ENCODE data around the gene RPS25.
A peak's percentile ranks its signal among the peaks of the same experiment; 100 is the strongest.
"Not testable (repeated sequence)": the region's sequence is repeated elsewhere in the genome, so short reads cannot be mapped to it uniquely, and the experiment has no call there.

The RPS25 gene

DNA sequence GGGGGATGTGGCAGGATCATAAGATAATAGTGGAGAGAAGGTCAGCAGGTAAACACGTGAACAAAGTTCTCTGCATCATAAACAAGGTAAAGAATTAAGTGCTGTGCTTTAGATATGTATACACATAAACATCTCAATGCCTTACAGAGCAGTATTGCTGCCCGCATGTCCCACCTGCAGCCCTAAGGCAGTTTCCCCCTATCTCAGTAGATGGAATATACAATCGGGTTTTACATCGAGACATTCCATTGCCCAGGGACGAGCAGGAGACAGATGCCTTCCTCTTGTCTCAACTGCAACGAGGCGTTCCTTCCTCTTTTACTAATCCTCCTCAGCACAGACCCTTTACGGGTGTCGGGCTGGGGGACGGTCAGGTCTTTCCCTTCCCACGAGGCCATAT, 21.3 kb upstream of the RPS25 start:
- not testable (repeated sequence) for DNase-seq (ENCODE audit: low spot score)

DNA sequence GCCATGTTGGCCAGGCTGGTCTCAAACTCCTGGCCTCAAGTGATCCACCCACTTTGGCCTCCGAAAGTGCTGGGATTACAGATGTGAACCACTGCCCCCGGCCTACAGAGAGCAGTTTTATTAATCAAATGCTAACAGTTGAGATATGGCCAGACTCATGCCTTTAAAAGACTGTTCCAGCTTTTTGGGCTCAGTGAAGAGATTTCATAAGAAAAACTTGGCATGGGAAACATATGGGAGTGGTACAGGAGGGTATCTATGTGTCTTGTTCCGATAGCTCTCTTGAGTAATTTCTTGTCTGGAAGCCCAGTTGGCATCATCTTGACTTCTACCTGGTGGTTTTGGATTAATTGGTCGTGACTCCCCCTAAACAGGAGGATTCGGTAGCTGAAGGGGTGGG, 20.7 kb upstream of the RPS25 start:
- DNase-seq (ENCODE audit: low spot score): no peak

DNA sequence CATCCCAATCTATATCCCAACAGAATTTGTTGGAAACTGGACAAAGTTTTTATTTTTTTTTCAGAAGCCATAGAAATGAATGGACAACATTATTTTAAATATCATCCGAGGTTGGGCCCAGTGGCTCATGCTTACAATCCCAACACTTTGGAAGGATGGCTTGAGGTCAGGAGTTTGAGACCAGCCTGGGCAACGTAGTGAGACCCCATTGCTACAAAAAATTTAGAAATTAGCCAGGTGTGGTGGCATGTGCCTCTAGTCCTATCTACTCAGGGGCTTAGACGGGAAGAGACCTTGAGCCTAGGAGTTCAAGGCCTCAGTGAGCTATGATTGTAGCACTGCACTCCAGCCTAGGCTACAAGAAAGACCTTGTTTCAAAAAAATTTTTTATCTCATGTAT, 16.7 kb upstream of the RPS25 start:
- DNase-seq (ENCODE audit: low spot score): no peak

DNA sequence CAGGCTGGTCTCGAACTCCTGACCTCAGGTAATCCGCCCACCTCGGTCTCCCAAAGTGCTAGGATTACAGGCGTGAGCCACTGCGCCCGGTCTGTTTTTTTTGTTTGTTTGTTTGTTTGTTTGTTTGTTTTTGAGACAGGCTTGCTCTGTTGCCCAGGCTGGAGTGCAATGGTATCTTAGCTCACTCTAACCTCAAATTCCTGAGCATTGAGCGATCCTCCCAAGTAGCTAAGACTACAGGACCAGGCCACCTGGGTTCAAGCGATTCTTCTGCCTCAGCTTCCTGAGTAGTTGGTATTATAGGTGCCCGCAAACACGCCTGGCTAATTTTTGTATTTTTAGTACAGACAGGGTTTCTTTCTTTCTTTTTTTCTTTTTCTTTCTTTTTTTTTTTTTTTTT, 15.3 kb upstream of the RPS25 start:
- not testable (repeated sequence) for DNase-seq (ENCODE audit: low spot score)

DNA sequence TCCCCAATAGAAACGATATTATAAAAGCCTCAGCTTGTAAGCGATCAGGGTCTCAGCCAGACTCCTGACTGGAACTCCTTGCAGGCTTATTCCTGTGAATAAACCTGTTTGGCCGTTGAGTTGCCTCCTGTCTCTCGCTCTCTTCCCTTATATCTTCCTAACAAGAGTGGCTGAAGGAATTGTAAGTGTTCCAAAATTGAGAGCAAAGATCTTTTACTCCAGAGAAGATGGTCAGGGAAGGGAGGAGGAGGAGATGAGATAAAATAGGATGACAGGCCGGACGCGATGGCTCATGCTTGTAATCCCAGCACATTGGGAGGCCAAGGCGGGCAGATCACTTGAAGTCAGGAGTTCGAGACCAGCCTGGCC, 13.8 kb upstream of the RPS25 start:
- DNase-seq (ENCODE audit: low spot score): no peak

DNA sequence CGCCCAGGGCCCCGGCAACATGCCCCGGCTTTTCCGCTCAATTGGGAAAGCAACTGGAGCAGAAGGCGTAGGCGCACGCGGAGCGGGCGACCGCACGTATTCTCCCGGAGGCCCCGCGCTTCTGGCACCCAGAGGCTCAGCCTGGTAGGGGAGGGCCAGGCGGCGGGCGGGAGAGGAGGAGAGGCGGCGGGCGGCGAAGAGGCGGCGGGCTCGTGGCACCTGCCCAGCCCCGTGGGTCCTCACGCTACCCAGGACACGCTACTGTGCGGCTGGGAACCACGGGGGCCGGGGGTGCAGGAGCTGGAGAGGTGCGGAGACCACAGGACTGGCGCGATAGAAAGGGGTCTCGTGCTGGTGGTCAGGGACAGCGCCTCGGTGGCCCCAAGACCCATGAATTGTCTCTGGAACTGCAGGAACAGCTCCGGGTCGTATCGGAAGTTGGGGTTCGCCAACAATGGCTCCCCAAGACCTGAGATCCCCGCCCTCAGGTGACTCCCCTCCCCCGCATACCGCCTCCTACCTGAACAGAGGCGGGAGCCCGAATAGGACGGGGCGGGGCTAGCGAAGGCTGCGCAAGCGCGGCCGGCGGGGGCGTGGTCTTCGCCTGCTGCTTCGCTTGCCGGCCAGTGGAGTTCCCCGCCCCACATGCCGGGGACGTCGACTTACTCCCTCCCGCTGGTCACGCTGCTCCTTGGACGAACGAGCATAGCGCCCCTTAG, 12.3 kb upstream of the RPS25 start, which contains the start of gene SLC37A4:
Gene SLC37A4, minus strand, starts transcription at position 549 of the 719 bp plus-strand sequence.
- DNase-seq (ENCODE audit: low spot score): peak; percentile 91

DNA sequence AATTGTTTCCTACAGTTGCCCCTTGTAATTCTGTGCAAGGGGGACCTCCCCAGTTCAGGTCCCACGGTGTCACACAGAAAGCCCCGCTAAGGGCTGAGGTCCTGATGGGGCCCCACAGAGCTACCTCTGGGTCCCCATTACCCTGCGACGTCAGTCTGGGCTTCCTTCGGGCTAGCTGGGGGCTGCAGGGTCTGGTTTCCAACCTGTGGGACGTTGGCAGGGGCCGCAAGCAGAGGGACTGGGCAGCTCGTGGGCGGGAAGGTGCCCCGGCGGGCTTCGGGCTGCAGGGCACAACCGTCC, 11.8 kb upstream of the RPS25 start:
- no peak for DNase-seq (ENCODE audit: low spot score)

DNA sequence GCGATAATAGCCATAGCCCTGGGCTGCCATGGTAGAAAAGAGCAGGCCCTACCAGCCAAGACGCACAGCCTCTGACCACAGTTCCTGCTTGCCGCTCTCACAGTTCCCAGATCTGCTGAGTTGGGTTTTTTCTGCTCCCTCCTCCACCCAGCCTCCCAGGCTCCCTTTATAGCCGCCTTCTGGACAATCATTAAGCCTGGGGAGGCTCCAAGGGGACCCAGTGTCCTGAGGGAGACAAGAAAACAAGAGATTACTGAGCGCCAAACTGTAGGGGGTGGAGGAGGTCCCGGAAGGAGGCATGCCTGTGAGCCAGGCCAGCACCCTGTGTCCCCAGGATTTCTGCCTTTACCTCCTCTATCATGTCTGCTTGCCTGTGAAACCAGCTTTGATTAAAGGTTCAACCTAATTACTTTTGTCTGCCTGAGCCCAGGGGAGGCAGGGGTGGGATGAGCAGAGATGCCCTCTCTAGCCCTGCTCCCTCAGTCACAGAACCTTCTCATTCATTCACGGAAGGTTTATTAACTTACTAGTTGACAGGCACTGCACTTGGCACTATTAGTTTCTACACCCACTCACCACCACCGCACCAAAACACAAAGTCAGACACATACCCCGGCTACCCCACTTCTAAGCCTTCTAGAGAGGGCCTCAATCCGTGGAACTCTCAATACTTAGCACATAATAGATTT, 11.3 kb upstream of the RPS25 start:
- peak; percentile 85 for DNase-seq (ENCODE audit: low spot score)

DNA sequence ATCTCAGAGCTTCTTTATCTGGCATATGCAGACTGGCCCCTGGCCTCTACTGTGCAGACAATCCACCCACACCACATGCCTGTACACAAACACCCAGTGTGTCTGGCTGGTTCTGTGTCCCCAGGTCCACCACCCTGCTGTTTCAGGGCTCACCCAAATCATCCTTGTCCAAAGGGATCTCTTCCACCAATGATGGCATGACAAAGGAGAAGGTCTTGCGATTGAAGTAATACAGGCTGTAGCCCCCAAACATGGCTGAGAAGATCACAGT, 10.9 kb upstream of the RPS25 start:
- DNase-seq (ENCODE audit: low spot score): no peak

DNA sequence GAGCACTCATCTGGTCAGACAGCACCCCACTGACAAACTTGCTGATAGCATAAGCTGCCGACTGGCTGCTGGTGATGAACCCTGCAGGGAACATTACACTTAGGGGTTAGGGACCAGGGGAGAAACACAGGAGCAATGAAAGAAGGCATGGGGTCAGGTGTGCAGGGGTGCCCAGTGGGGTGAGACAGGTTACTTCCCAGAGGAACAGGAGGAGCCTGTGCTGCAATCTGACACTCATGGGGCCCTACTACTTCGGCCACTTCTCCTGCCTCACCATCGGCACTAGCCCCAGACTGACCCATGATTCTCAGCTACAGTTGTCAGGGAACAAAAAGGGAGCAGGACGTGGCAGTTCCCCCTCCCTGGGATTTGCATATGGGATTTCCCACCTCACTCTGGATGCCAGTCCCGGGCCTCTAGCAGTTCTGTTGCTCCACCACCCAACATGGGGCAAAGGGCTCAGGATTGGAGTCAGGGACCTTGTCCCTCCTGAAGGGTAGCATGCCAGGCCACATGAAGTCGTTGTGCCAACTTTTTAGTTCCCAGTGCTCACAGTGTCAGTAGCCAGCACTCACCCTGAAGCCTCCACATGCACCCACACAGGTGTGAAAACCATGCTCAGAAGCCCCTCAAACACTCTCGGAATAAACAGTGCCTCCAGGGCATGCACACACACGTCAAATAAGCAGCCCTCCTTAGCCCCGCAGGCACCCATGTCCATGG, 10.4 kb upstream of the RPS25 start:
- no peak for DNase-seq (ENCODE audit: low spot score)

DNA sequence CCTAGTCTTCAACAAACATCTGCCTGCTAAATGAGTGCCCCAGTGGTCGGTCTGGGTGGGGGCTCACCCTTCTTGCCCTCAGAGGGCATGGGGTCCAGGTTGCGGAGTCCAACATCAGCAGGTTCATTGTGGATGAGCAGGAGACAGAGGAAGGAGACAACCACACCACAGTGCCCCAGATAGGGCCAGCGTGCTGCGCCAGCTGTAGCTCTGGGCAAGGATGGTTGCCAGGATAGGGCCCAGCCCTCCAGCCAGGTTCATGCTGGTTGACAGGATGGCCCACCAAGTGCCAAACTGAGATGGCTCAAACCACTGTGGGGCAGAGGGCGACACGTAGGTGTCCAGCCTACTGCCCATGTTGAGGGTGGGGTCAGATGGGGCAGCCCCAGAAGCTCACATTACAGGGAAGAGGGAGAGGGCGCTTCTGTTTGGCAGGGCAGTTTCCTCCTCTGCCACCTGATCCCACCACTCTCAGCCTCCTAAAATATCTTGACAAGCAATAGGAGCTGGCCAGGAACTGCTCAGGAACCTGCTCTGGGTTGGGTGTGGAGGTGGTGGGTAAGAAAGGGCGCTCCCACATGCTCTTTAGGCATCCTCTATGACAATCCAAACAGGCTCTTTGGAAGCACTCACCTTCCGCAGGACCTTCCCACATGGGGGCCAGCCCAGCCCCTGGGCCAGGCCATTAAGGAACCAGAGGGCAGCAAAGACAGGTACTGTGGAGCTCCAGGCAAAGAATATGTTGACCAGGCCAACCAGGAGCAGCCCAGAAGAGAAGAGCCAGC, 9.6 kb upstream of the RPS25 start:
- DNase-seq (ENCODE audit: low spot score): no peak

DNA sequence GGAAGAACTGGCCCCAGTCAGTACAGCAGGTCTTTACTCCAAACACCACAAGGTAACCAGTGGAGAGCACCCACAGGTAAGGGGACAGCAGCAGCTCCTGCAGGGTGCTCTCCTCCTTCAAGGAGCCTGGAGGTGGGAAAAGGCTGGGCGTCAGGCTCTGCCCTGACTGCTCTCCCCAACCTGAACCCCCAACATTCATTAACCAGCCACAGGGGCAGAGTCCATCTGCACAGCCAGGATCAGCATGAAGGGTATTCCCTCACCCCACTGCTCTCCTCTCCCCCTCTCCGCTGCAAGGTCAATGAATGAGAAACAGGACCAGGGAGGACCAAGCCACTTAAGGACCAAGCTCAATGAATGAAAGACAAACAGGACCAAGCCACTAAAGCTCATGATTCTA, 8.8 kb upstream of the RPS25 start:
- DNase-seq (ENCODE audit: low spot score): no peak

DNA sequence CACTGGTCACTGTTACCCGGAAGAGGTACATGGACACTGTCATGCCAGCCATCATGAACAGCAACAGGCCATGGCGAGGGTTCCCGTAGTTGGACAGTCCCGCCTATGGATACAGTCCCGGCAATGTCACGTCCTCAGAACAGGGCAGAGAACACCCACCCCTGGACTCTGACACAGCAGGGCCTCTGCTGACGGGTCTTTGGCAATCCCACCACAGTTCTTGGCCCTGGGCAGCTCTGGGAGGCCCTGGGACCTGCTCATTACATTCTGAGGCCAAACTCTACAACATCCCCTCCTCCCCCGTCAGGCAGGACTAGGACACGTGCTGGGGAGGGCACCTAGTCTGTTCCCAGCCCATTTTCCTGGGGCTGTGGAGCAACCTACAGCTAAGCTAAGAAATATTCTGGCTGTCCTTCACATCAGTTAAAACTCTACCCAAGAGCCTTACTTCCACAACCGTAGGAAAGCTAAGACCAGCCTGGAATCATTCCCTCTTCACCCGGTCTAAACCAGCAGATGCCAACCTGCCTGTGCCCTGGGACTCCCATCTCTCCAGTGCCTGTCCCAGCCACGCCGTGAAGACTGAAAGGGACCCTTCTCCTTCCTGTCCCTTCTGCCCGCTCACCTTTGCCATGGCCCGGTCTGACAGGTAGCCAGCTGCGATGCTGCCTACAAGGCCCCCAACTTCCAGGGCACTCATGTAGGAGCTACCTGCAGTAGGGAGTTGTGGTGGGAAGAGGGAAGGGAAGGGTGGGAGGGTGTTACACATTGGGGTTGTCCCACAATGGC, 8.0 kb upstream of the RPS25 start:
- DNase-seq (ENCODE audit: low spot score): no peak

DNA sequence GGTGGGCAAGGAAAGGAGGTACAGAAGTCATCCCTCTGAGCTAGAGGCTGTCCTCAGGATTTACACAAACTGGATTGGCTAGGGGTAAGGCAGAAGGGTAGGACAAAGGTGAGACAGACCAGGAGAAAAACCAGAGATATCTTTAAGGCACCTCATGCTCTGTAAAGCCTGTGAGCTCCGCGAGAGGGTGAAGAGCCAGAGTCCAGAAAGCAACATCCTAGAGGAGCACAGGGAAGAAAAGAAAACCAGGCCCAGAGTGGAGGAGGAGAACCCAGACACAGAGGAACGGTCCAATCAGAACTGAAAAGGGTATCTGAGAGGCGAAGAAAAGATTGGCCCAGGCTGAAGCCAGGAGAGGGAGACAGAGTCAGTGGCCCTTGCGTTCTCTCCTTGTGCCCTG, 7.4 kb upstream of the RPS25 start:
- no peak for DNase-seq (ENCODE audit: low spot score)

DNA sequence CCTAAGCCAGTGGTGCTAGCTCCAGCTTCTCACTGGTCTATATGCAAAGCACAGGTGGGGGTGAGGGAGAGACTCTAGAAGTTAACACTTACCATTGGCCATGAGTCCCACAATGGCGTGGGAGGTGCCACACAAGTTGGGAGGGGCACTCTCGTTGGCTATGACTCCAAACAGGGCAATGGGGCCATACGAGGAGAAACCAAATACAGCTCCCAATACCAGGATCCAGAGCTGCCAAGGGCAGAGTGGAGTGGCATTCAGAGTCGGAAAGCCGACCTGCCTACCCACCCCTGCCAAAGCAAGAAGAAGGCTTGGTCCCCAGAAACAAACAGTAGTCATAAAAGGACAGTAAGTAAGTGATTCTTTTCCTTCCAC, 6.9 kb upstream of the RPS25 start:
- no peak for DNase-seq (ENCODE audit: low spot score)

DNA sequence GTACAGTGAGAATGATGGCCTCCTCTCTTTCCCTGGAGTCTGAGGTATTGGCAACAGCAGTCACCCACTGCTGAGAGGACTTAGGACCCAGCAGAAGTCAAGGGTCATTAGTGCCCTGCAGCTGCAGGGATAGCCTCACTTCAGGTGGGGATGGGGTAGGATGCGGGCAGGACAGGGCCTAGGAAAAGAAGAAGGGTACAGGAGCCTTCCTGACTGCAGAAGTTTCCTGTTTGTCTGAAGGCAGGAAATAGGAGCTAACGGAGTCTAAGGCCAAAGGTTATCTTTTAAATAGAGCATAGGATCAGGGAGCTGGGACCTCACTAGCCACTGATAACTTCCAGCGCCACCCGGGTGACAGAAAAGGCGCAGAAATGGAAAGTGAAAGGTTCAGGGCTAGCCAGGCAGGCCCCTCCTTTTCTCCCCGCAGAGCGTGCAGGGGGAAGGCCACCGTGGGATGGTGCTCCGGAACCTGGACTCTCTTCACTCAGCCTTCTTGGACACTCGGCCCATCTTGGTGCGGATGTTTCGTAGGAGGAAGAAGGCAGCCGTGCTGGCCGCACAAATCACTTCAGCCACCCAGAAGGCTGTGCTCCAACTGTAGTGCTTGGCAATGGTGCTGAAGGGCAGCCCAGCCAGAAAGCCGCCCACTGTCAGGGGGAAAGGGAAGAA, 6.4 kb upstream of the RPS25 start:
- no peak for DNase-seq (ENCODE audit: low spot score)

DNA sequence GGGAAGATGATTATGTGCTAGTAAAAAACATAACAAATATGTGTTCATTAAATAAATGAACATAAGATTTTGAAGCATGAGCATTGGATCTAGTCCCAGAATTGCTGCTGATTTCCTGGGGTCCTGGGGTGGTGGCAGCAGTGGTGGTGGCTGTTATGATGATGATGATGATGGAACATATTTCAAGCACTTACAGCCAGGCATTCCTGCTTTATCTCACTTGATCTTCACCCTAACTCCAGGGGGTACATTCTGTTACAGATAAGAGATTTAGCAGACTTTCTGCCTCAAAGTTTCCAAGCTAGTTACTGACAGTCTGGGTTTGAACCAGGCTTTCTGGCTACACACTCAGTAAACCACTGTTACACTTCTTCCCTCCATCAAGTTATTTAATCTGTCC, 5.6 kb upstream of the RPS25 start:
- no peak for DNase-seq (ENCODE audit: low spot score)

DNA sequence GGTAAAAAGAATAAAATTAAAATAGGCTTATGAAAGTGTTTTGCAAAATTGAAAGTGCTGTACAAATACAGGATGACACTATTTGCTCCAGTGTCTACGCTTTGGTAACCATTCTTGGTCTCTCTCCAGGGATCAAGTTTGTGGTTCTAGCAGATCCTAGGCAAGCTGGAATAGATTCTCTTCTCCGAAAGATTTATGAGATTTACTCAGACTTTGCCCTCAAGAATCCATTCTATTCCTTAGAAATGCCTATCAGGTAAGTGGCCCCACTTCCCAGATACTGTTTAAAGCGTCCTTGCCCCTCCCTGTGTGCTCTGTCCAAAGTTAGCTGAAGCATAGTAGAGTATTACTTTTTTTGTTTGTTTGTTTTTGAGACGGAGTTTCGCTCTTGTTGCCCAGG, 3.5 kb upstream of the RPS25 start:
- no peak for DNase-seq (ENCODE audit: low spot score)

DNA sequence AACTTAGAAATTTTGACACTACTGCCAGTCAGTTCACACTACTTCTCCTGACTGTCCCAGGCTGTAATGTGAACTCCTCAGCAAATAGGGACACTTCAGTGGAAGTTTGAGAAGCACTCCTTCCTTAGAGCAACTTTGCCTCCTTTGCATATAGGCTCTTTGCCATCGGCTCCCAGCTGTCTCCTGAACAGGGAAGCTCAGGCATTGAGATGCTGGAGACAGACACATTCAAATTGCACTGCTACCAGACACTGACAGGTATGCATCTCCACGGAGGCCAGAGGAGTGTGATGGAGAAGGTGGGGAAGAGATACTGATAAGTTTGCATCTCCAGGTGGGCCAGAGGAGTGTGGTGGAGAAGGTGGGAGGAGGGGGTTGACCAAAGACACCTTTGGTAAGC, 1.9 kb upstream of the RPS25 start:
- no peak for DNase-seq (ENCODE audit: low spot score)

DNA sequence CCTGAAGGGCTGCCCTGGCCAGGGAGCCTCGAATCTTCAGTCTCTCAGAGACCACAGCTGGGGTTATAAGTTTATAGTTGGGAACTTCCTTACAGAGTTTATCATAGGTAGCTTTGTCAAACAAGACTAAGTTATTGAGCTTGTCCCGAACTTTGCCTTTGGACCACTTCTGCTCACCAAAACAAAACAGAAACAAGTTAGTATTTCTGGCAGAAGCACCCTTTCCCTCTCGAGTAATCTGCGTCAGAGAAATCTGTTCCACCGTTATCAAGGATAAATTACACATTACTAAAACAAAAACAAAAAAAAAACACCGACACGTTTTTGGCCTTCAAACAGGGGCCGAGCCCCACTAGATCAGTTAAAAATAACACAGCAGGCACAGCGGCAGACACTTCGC, 766 bp downstream of the RPS25 start:
- not testable (repeated sequence) for DNase-seq (ENCODE audit: low spot score)

DNA sequence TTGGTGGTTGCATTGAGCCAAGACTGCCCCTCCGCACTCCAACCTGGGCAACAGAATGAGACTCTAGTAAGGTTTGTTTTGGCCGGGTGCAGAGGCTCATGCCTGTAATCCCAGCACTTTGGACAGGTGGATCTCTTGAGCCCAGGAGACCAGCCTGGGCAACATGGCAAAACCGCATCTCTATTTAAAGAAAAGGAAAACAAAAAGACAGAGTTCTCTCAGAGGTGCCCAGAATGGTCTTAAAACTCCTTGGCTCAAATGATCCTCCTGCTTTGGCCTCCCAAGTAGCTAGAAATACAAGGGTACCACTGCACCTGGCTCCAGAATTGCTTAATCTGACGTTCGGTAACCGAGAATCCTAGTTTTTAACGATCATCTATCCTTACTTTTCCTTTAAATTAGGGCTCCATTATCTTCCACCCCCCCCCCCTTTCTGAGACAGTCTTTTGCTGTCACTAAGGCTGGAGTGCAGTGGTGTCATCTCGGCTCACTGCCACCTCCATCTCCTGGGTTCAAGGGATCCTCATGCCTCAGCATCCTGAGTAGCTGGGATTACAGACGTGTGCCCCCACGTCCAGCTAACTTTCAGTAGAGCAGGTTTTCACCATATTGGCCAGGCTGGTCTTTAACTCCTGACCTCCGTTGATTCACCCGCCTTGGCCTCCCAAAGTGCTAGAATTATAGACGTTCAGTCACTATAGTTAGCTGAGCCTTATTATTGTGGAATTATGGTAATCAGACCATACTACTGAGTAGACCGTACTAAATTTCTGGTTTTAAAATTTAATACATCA, 1.7 kb downstream of the RPS25 start:
- DNase-seq (ENCODE audit: low spot score): no peak

Data from HuH-7 (cell line).